ENCODE results near the gene VPS13D. TPM values are rescaled to one million over a fixed set of nuclear protein-coding genes. Genes with fewer than 3 reads are reported as not detected.
"Not testable (repeated sequence)": the region's sequence is repeated elsewhere in the genome, so short reads cannot be mapped to it uniquely, and the experiment has no call there.

Gene VPS13D
- total RNA-seq, 2 experiments from 2014 or later = 24.7 to 25.9 TPM

DNA sequence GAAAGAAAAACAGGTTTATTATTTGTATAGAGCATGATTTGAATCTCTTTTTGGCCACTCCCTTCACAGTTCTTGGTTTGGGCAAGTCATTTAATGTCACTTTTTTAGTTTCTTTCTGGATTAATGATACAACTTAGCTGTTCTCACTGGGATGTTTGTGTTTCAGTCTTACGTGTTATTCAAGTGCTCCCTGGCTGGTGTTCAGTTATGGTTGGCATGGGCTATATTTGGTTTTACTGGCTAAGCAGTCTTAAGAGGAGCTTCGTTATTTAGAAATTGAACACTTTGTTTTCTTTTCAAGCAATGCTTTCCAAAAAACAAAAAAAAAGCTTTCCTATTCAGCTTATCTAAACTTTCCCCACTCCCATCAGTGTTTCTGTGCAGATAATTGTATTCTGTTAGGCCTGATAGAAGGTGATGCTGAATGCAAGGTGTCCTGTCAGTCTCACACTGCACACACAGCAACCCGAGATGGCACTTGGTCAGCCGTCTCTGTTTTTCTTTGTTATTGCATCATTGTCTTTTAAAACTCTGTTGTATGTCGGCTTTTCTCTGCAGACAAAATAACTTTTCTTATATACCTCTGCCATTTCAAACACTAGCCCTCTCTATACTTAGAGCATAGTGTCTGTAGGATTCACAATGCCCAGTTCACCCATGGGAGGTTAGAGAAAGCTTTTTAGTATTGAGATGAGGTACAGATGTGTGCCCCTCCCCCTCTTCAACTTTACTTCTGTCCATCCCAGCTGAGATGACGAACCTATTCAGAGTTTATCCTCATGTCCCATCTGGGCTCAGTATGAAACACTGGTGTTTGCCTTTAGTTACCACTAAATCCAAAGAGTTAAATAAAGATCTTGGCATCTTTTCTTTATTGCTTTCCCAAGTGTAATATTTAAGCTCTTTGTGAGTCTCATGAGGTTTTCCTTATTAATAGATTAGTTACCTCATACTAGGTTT is 80.2 kb downstream of the VPS13D start:
- CTCF ChIA-PET = no interaction called here
- POLR2A ChIA-PET = interaction anchor here (0.7 kb wide), 1 partner anchor 660 kb away, joined by 9 read pairs; no protein-coding TSS in a partner anchor

DNA sequence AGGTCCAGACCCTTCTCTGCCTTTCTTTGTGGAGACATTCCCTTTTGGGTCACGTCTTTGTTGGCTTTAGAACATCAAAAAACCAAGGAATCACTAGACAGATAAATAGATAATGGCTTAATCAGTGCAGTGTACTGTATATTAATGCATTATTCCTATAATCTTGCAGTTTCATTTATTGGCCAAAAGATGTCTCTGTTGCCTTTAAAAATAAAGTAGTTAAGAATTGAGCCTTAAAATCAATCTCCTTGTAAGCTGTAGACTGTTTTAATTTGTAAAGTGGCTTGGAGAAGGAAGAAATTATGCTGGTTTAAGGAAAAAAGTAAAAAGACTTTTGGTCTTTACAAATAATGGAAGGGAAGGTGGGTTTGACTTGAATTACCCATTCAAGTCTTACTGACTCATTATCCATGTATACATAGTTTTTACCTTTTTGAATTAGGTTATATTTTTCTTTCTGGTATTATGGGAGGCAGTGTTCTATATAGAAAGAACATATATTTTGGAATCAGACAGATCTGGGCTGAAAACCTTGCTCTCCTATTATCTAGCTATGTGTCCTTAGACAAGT is 84.6 kb downstream of the VPS13D start:
- ChIA-PET CTCF (interaction anchor here (1.0 to 2.5 kb wide), 2 partner anchors 305 to 345 kb away, joined by 7 to 9 read pairs; no protein-coding TSS in a partner anchor), POLR2A (no interaction called here)

DNA sequence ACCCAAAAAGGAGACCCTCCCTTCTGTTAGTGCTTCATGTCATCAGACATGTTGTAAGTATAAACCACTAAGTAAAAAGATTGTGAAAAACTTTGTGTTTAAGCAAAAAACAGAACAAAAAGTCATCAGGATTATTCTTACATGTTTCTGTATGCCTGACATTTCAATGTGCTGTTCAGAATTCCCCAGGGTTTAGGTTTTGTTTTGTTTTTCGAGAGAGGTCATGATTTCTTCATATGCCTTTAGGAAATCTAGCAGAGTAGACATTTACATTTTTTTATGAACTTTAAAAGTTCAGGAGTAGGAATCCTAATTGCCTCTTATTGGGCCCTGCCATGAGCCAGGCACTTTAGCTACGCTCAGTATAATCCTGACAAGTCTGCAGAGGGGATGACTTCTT is 85.3 kb downstream of the VPS13D start:
- CTCF ChIA-PET = interaction anchor here (1.0 to 2.5 kb wide), 2 partner anchors 304 to 344 kb away, joined by 7 to 9 read pairs; no protein-coding TSS in a partner anchor
- POLR2A ChIA-PET = interaction anchor here (0.7 kb wide), 1 partner anchor 12 kb away, joined by 3 read pairs; no protein-coding TSS in a partner anchor

GRCh38 chr1:12316331-12316730 is 86.5 kb downstream of the VPS13D start:
- ChIA-PET POLR2A (no interaction called here), CTCF (interaction anchor here (2.5 kb wide), 1 partner anchor 343 kb away, joined by 9 read pairs; no protein-coding TSS in a partner anchor)

DNA sequence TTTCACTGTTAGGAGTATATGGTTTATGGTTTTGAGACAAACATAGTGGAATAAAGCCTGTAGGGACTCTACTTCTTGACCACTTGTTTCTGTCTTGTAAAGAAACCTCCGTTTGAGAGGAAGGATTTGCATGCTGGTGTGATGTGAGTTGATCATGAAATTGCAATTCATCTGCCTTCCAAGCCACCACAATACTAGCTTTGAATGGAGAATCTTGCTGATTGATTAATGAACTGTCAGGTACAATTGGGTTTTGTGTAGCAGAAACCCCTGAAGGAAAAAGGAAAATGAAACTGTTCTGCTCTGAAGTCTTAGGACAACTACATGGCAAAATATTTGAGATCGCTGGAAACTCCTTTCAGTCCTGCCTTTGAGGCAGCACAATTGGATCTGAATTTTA is 90.7 kb downstream of the VPS13D start:
- ChIA-PET POLR2A (no interaction called here), CTCF (no interaction called here)

DNA sequence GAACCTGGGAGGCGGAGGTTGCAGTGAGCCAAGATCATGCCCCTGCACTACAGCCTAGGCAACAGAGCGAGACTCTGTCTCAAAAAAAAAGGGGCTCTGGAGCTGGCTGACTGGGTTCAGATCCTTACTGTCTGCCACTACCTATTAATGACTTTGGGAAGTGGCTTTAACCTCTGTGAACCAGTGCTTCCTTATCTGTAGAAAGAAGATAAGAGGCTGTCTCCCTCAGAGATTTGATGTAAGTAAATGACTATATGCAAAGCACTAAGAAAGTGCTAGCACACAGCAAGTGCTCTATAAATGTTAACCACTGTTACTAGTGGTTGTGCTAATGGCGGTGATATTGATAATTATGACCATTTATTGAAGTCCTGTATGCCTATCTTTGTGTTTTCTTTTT is 94.6 kb downstream of the VPS13D start:
- POLR2A ChIA-PET = no interaction called here
- CTCF ChIA-PET = no interaction called here

GRCh38 chr1:12324973-12325372 is 95.1 kb downstream of the VPS13D start:
- POLR2A ChIA-PET = not testable (repeated sequence)

GRCh38 chr1:12326986-12327385 is 97.2 kb downstream of the VPS13D start:
- ChIA-PET POLR2A (no interaction called here), CTCF (no interaction called here)

More at GRCh38 chr1:12324973-12325372, 95.1 kb downstream of the VPS13D start:
- CTCF ChIA-PET = not testable (repeated sequence)

GRCh38 chr1:12327566-12327965 is 97.7 kb downstream of the VPS13D start:
- ChIA-PET CTCF (no interaction called here), POLR2A (interaction anchor here (0.6 kb wide), 1 partner anchor 12 kb away, joined by 3 read pairs; no protein-coding TSS in a partner anchor)

DNA sequence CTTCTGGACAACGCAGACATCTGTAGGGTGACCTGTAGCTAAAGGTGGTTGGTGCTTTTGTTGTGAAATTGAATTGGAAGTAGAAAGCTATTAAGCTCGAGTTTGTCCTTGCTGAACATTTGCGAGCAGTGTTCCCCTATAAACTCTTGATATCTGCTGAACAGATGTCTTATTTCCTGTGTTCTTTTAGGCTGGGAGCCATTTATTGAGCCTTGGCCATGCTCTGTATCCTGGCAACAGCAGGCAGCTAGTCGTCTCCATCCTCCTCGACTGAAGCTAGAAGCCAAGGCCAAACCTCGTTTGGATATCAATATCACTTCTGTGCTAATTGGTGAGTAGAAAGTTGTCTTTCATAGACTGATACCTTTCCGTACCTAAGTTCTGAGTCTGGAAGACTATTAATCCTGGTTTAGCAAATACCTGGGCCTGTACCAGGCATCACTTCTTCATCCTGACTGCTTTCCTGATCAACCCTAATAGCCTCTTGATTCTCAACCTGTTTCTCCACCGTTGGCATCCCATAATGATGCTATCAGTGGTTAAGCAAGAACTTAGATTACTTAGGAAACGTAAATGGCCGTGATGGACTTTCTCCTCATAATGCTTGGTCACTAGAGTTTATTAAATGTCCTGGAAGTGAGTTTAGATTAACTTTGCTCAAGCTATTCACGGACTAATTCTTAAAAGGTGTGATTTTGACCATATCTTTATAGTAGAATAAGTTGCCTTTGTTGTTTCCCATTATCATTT is 103.4 kb downstream of the VPS13D start:
- ChIA-PET CTCF (no interaction called here), POLR2A (no interaction called here)

GRCh38 chr1:12335815-12336214 is 106.0 kb downstream of the VPS13D start:
- ChIA-PET POLR2A (no interaction called here), CTCF (no interaction called here)

DNA sequence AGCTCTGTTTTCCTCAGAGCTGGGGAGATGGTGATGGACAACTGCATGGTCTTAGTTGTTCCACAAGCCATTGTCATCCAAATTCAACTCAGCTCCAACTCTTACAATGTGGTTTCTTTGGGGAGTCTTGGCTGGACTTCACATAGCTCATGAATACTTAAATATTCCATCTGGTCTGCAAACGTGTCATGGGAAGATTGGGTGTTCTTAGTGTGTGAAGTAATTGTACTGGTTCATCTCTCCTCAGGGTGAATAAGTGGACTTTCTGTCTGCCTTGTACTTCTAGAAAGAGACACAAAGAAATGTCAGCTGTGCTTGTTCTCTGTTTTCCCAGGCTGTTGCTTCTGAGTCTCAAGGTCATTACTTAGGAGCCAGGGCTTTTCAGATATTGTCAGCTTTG is 106.6 kb downstream of the VPS13D start:
- CTCF ChIA-PET = no interaction called here
- POLR2A ChIA-PET = no interaction called here

- ChIA-PET POLR2A (no interaction called here), CTCF (no interaction called here)
Measured at GRCh38 chr1:12338017-12338416, 108.2 kb downstream of the VPS13D start.

GRCh38 chr1:12338823-12339222 is 109.0 kb downstream of the VPS13D start:
- ChIA-PET CTCF (no interaction called here), POLR2A (interaction anchor here (0.6 kb wide), 1 partner anchor 62 kb away, joined by 10 read pairs; no protein-coding TSS in a partner anchor)

- ChIA-PET POLR2A (interaction anchor here (0.6 kb wide), 1 partner anchor 61 kb away, joined by 10 read pairs; no protein-coding TSS in a partner anchor), CTCF (no interaction called here)
Measured at GRCh38 chr1:12339396-12339795, 109.6 kb downstream of the VPS13D start.

GRCh38 chr1:12339811-12340543 is 110.1 kb downstream of the VPS13D start:
- ChIA-PET CTCF (no interaction called here), POLR2A (no interaction called here)

- POLR2A ChIA-PET = no interaction called here
- CTCF ChIA-PET = no interaction called here
Measured at GRCh38 chr1:12340544-12340930, 110.7 kb downstream of the VPS13D start.

- POLR2A ChIA-PET = no interaction called here
- CTCF ChIA-PET = no interaction called here
Measured at GRCh38 chr1:12341667-12342066, 111.8 kb downstream of the VPS13D start.

DNA sequence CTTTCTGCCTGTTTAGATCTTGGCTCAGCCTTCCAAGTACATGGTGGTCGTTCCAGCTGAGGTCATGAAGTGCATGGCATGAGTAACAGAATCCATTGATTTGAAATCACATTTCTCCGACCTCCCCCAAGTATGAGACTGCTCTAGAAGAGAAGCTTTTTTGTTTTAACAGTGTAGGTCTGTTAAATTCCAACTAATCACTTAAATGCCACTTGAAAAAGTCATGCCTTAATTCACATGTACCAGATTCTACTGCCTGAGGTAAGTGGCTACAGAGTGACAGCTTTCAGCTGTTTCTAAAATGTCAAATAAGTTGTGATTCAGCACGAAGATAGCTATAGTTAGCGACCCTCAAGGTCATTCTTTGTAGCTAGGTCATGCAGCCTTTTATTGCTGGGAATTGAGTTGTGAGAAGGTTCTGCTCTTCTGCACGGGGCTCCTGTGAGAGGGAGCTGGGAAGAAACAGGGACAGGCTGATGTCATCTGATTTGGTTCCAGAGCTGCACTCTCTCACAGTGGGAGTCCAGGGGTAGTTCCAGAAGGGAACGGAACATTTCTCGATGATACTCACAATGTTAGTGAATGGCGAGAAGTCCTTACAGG is 112.7 kb downstream of the VPS13D start:
- ChIA-PET POLR2A (no interaction called here), CTCF (no interaction called here)
